ENCODE data around the gene FARS2.

- TF ChIP-seq EZH2 (IDR thresholded peaks at IDR 0.05; ENCODE audit: borderline replicate concordance, low read depth, low read length, severe bottlenecking) (no peak), CTCF (IDR thresholded peaks at IDR 0.05; ENCODE audit: borderline replicate concordance, extremely low read depth, low read length, poor library complexity, severe bottlenecking) (no peak)
Measured at GRCh38 chr6:5726976-5727718, 465.8 kb downstream of the FARS2 start.
